ENCODE results near the gene ILKAP.

- TF ChIP-seq, protein P1, sequence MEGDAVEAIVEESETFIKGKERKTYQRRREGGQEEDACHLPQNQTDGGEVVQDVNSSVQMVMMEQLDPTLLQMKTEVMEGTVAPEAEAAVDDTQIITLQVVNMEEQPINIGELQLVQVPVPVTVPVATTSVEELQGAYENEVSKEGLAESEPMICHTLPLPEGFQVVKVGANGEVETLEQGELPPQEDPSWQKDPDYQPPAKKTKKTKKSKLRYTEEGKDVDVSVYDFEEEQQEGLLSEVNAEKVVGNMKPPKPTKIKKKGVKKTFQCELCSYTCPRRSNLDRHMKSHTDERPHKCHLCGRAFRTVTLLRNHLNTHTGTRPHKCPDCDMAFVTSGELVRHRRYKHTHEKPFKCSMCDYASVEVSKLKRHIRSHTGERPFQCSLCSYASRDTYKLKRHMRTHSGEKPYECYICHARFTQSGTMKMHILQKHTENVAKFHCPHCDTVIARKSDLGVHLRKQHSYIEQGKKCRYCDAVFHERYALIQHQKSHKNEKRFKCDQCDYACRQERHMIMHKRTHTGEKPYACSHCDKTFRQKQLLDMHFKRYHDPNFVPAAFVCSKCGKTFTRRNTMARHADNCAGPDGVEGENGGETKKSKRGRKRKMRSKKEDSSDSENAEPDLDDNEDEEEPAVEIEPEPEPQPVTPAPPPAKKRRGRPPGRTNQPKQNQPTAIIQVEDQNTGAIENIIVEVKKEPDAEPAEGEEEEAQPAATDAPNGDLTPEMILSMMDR (IDR thresholded peaks at IDR 0.05): no peak
- TF ChIP-seq POLR2AphosphoS5 (IDR thresholded peaks at IDR 0.05; ENCODE audit: low read depth, low read length): no peak
Measured at GRCh38 chr2:238166391-238167343, 36.8 kb downstream of the ILKAP start.

All from Panc1 (cell line).